Neural progenitor cell (in vitro differentiated cells): ENCODE results near the gene KIF1B. TPM values are rescaled to one million over a fixed set of nuclear protein-coding genes. Genes with fewer than 3 reads are reported as not detected.

Experiments
- DNase-seq: peaks from one replicate; pipeline ENCODE4 v3.0.0-alpha.2; 2016; ENCODE audit warnings: low spot score
- H2AFZ ChIP-seq: fragments of 200-600 bp; sonication (generic); replicated peaks from 2 replicates; pipeline ENCODE4 v1.6.1; 2016; ENCODE audit warnings: antibody characterized with exemption
- H3F3A ChIP-seq: fragments of 200-600 bp; sonication (generic); 2 replicates; pipeline ENCODE4 v1.6.1; 2016; ENCODE audit warnings: antibody characterized with exemption, low read depth
- H3K27ac ChIP-seq: fragments of 200-600 bp; sonication (generic); 2 replicates; pipeline ENCODE4 v1.5.1; 2016; ENCODE audit warnings: mild to moderate bottlenecking
- H3K27me3 ChIP-seq: fragments of 200-600 bp; sonication (generic); 2 replicates; pipeline ENCODE4 v1.6.1; 2016; ENCODE audit warnings: mild to moderate bottlenecking, moderate library complexity
- H3K36me3 ChIP-seq: fragments of 200-600 bp; sonication (generic); 2 replicates; pipeline ENCODE4 v1.5.1; 2016
- H3K4me1 ChIP-seq: fragments of 200-600 bp; sonication (generic); 2 replicates; pipeline ENCODE4 v1.6.1; 2016; ENCODE audit warnings: mixed run types
- H3K4me2 ChIP-seq: fragments of 200-600 bp; sonication (generic); 2 replicates; pipeline ENCODE4 v1.6.1; 2016
- H3K4me3 ChIP-seq: fragments of 200-600 bp; sonication (generic); 2 replicates; pipeline ENCODE4 v1.5.1; 2016
- H3K79me2 ChIP-seq: fragments of 200-600 bp; sonication (generic); 2 replicates; pipeline ENCODE4 v1.6.1; 2016; ENCODE audit warnings: low read depth
- H3K9ac ChIP-seq: fragments of 200-600 bp; sonication (generic); 2 replicates; pipeline ENCODE4 v1.6.1; 2016
- H3K9me3 ChIP-seq: fragments of 200-600 bp; sonication (generic); 2 replicates; pipeline ENCODE4 v1.5.1; 2016; ENCODE audit warnings: low read depth
- H4K20me1 ChIP-seq: fragments of 200-600 bp; sonication (generic); 2 replicates; pipeline ENCODE4 v1.6.1; 2016; ENCODE audit warnings: low read depth
- H3K27ac Mint-ChIP-seq: 3 replicates; pipeline ENCODE4 v1.8.0; 2021; ENCODE audit warnings: mixed read lengths
- H3K27me3 Mint-ChIP-seq: 2 replicates; pipeline ENCODE4 v1.8.0; 2022; ENCODE audit warnings: low read depth, mild to moderate bottlenecking, inconsistent platforms, moderate library complexity, mixed read lengths; ENCODE audit not compliant: insufficient read depth
- H3K36me3 Mint-ChIP-seq: 3 replicates; pipeline ENCODE4 v1.8.0; 2021; ENCODE audit warnings: mixed read lengths
- H3K4me1 Mint-ChIP-seq: 3 replicates; pipeline ENCODE4 v1.8.0; 2021; ENCODE audit warnings: mixed read lengths
- H3K4me3 Mint-ChIP-seq: 3 replicates; pipeline ENCODE4 v1.8.0; 2021; ENCODE audit warnings: mild to moderate bottlenecking, moderate library complexity, mixed read lengths
- H3K9me3 Mint-ChIP-seq: 3 replicates; pipeline ENCODE4 v1.8.0; 2020; ENCODE audit warnings: mixed read lengths
- EZH2 ChIP-seq: fragments of 200-600 bp; sonication (generic); IDR thresholded peaks from 2 replicates; pipeline ENCODE4 v1.6.1; 2017; ENCODE audit warnings: antibody characterized with exemption, mild to moderate bottlenecking, moderate library complexity
- EZH2phosphoT487 ChIP-seq: fragments of 200-600 bp; sonication (generic); IDR thresholded peaks from 2 replicates; pipeline ENCODE4 v1.6.1; 2017; ENCODE audit warnings: antibody characterized with exemption
- total RNA-seq: library from RNA; depleted of rRNA; stranded (reverse); fragments of >200 nt; gene quantifications from 2 replicates; pipeline ENCODE4 v1.2.3, GENCODE V29; 2015; ENCODE audit warnings: low replicate concordance
- TF ChIP-seq, protein P1 (sequence below): fragments of 200-600 bp; sonication (generic); IDR thresholded peaks from 2 replicates; pipeline ENCODE4 v1.5.1; 2017; ENCODE audit warnings: antibody characterized with exemption, mild to moderate bottlenecking

The KIF1B gene
- total RNA-seq, 1 donor from 2014 or later: 52.0 TPM

DNA sequence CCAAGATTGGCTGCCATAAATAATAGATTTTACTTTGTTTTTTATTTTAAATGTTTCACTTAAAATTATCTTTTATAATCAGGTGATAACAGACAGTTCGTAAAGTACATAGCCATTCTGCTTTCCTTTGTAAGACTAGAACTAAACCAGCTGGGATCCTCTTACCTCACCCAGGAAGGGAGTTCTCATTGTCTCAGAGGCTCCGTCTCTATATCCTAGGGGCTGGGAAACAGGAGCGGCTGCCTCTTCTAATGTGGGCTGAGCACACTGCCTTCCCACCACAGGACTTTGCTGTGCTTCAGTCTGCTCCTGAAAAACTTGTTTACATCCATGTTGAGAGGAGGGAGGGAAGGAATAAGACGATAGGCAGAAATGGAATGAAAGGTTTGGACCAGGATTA lies 142.9 kb downstream of the KIF1B start:
- Histone ChIP-seq H3K36me3 (peaks cover 6% of the 10 kb centered on the region), H3K9ac (no peak overlapping the region), H3K79me2 (no peaks in the 10 kb centered on the region), H3K9me3 (no peaks in the 10 kb centered on the region), H3K4me2 (peak overlapping the region; percentile 66), H4K20me1 (no peaks in the 10 kb centered on the region), H3K27me3 (no peaks in the 10 kb centered on the region), H3K27ac (peak overlapping the region; percentile 85), H3K4me1 (peaks cover 24% of the 10 kb centered on the region), H3K4me3 (no peak overlapping the region), H2AFZ (no peak overlapping the region), H3F3A (peaks cover 13% of the 10 kb centered on the region)
- H3K27me3 Mint-ChIP-seq: peaks cover 5% of the 10 kb centered on the region
- H3K27ac Mint-ChIP-seq: no peak overlapping the region
- peaks cover 32% of the 10 kb centered on the region for H3K36me3 Mint-ChIP-seq
- no peak overlapping the region for H3K4me3 Mint-ChIP-seq
- no peaks in the 10 kb centered on the region for H3K9me3 Mint-ChIP-seq
- DNase-seq: peak; percentile 80
- H3K4me1 Mint-ChIP-seq: no peaks in the 10 kb centered on the region
- TF ChIP-seq EZH2 (no peak), EZH2phosphoT487 (no peak)
- TF ChIP-seq, protein P1, sequence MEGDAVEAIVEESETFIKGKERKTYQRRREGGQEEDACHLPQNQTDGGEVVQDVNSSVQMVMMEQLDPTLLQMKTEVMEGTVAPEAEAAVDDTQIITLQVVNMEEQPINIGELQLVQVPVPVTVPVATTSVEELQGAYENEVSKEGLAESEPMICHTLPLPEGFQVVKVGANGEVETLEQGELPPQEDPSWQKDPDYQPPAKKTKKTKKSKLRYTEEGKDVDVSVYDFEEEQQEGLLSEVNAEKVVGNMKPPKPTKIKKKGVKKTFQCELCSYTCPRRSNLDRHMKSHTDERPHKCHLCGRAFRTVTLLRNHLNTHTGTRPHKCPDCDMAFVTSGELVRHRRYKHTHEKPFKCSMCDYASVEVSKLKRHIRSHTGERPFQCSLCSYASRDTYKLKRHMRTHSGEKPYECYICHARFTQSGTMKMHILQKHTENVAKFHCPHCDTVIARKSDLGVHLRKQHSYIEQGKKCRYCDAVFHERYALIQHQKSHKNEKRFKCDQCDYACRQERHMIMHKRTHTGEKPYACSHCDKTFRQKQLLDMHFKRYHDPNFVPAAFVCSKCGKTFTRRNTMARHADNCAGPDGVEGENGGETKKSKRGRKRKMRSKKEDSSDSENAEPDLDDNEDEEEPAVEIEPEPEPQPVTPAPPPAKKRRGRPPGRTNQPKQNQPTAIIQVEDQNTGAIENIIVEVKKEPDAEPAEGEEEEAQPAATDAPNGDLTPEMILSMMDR: no peak

DNA sequence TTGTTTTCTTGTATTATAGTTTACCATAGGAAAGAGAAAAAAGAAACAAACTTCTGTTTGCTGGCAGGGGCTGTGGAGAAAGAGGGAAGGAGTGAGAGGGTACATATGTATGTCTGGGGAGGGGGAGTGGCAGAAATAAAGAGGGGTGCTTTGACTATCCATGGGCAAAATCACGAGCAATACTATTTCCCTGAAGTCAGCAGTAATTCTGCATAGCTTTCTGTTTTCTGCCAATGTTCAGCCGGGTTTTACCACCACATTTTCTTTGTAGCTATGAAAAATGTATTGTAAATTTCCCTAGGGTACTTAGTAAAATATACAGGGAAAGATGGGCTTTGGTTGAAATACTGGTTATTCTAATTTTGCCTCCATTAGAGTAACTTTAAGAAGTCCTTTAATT lies 143.3 kb downstream of the KIF1B start:
- TF ChIP-seq, protein P1: no peak
- TF ChIP-seq EZH2phosphoT487 (no peak), EZH2 (no peak)

DNA sequence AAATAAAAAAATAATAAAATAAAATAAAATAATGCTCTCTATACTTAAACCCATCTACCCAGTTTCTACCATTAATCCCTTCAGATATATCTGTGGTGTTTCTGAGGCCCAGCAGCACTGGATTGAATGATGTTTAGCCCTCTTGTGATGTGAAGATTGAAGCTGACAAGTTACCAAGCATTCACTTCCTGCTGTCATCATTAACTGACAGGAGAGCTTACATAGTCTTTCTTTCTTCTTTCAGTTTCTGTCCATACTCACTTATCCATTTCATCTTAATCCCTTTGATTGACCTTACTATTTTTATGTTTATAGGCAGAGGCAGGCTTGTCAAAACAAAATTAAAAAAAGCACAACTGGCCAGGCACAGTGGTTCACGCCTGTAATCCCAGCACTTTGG lies 149.7 kb downstream of the KIF1B start:
- Histone ChIP-seq H3K27me3 (no peaks in the 10 kb centered on the region), H3K36me3 (no peaks in the 10 kb centered on the region)

More for the DNA sequence above, 143.3 kb downstream of the KIF1B start:
- Histone ChIP-seq H3K79me2 (no peaks in the 10 kb centered on the region), H4K20me1 (no peaks in the 10 kb centered on the region), H3K4me2 (peak overlapping the region; percentile 66), H3K9ac (no peak overlapping the region), H3K4me1 (peaks cover 24% of the 10 kb centered on the region), H3K4me3 (no peak overlapping the region), H3F3A (peaks cover 13% of the 10 kb centered on the region), H3K9me3 (no peaks in the 10 kb centered on the region), H3K27ac (peak overlapping the region; percentile 85), H3K27me3 (no peaks in the 10 kb centered on the region), H2AFZ (no peak overlapping the region), H3K36me3 (peaks cover 6% of the 10 kb centered on the region)
- Mint-ChIP-seq H3K9me3 (no peaks in the 10 kb centered on the region), H3K4me3 (no peak overlapping the region), H3K4me1 (no peaks in the 10 kb centered on the region), H3K27me3 (peaks cover 5% of the 10 kb centered on the region), H3K36me3 (peaks cover 29% of the 10 kb centered on the region), H3K27ac (no peak overlapping the region)
- DNase-seq: no peak

More for the DNA sequence above, 149.7 kb downstream of the KIF1B start:
- no peak overlapping the region for H3K27ac ChIP-seq
- H3K9ac ChIP-seq: no peak overlapping the region
- no peaks in the 10 kb centered on the region for H3K9me3 ChIP-seq
- Mint-ChIP-seq H3K27me3 (peaks cover 10% of the 10 kb centered on the region), H3K4me1 (no peaks in the 10 kb centered on the region), H3K4me3 (no peak overlapping the region), H3K36me3 (peaks cover 33% of the 10 kb centered on the region), H3K9me3 (no peaks in the 10 kb centered on the region), H3K27ac (no peak overlapping the region)
- H3K4me1 ChIP-seq: no peaks in the 10 kb centered on the region
- no peaks in the 10 kb centered on the region for H3K79me2 ChIP-seq
- no peak overlapping the region for H2AFZ ChIP-seq
- no peaks in the 10 kb centered on the region for H4K20me1 ChIP-seq
- no peak overlapping the region for H3K4me3 ChIP-seq
- no peaks in the 10 kb centered on the region for H3F3A ChIP-seq
- TF ChIP-seq, protein P1: no peak
- no peak for TF ChIP-seq EZH2phosphoT487
- no peak for TF ChIP-seq EZH2
- H3K4me2 ChIP-seq: no peak overlapping the region
- DNase-seq: no peak
